Upper lobe of right lung (tissue), 1 donor: Measurements from ENCODE around the gene PAEP. TPM values are rescaled to one million over a fixed set of nuclear protein-coding genes. Genes with fewer than 3 reads are reported as not detected.

Experiments used
- ATAC-seq: fragments of 200-7000 bp; cut with Tn5 transposase; one replicate; pipeline ENCODE4 v1.9.1; 2020; ENCODE audit warnings: mild to moderate bottlenecking, moderate library complexity
- DNase-seq: peaks from one replicate; pipeline ENCODE4 v3.0.0-alpha.2; 2020
- H3K27ac ChIP-seq: fragments of 200-600 bp; one replicate; pipeline ENCODE4 v1.8.0; 2022
- H3K27me3 ChIP-seq: fragments of 200-600 bp; one replicate; pipeline ENCODE4 v1.8.0; 2022; ENCODE audit warnings: mild to moderate bottlenecking
- H3K36me3 ChIP-seq: fragments of 200-600 bp; one replicate; pipeline ENCODE4 v1.8.0; 2022
- H3K4me1 ChIP-seq: fragments of 200-600 bp; one replicate; pipeline ENCODE4 v1.8.0; 2022
- H3K4me3 ChIP-seq: fragments of 200-600 bp; one replicate; pipeline ENCODE4 v1.8.0; 2022; ENCODE audit warnings: mild to moderate bottlenecking
- H3K9me3 ChIP-seq: fragments of 200-600 bp; one replicate; pipeline ENCODE4 v1.8.0; 2022
- CTCF ChIP-seq: fragments of 200-600 bp; IDR thresholded peaks from one replicate; pipeline ENCODE4 v1.8.0; 2022; ENCODE audit warnings: antibody characterized with exemption
- intact Hi-C: fragments of 100-400 bp; cut with DNase I; formaldehyde crosslinking; loops from one replicate; pipeline ENCODE4 v1.11.0; 2022
- total RNA-seq: library from RNA; stranded (reverse); fragmentation: NEBNext Ultra II Directional; extraction: Animal tissue kit (Norgen Biotek cat#: 25700); gene quantifications from one replicate; pipeline ENCODE4 v1.2.1, GENCODE V29; 2021
- donor health status: DM: no; HTN: yes; CAD: no; lungs with severe emphysema.

PAEP gene
- total RNA-seq, 1 donor from 2014 or later: not detected

- no peaks in the 10 kb centered on the region for H3K9me3 ChIP-seq
- intact Hi-C loops: no loop called here
- no peaks in the 10 kb centered on the region for H3K4me1 ChIP-seq
- H3K4me3 ChIP-seq: no peak overlapping the region
- TF ChIP-seq CTCF: no peak
- ATAC-seq (no peak), DNase-seq (no peak)
- no peaks in the 10 kb centered on the region for H3K27me3 ChIP-seq
- no peaks in the 10 kb centered on the region for H3K36me3 ChIP-seq
- H3K27ac ChIP-seq: no peak overlapping the region
Observed at GRCh38 chr9:135583688-135584011, 22.1 kb downstream of the PAEP start.

- H3K27me3 ChIP-seq: no peaks in the 10 kb centered on the region
- no peaks in the 10 kb centered on the region for H3K4me1 ChIP-seq
- DNase-seq (no peak), ATAC-seq (no peak)
- intact Hi-C loops: no loop called here
- H3K9me3 ChIP-seq: no peaks in the 10 kb centered on the region
- no peak overlapping the region for H3K27ac ChIP-seq
- no peaks in the 10 kb centered on the region for H3K36me3 ChIP-seq
- TF ChIP-seq CTCF: no peak
- no peak overlapping the region for H3K4me3 ChIP-seq
Observed at GRCh38 chr9:135584371-135584770, 22.8 kb downstream of the PAEP start.

- no peak for DNase-seq
- H3K9me3 ChIP-seq: no peaks in the 10 kb centered on the region
- no peak overlapping the region for H3K4me3 ChIP-seq
- no peak overlapping the region for H3K27ac ChIP-seq
- TF ChIP-seq CTCF: no peak
- no peaks in the 10 kb centered on the region for H3K27me3 ChIP-seq
- intact Hi-C loops: no loop called here
- no peaks in the 10 kb centered on the region for H3K4me1 ChIP-seq
- no peak for ATAC-seq
- H3K36me3 ChIP-seq: no peaks in the 10 kb centered on the region
Observed at GRCh38 chr9:135584934-135585333, 23.4 kb downstream of the PAEP start.

- no peak for ATAC-seq
- intact Hi-C loops: no loop called here
Observed at GRCh38 chr9:135586601-135587109, 25.1 kb downstream of the PAEP start.

GRCh38 chr9:135587658-135588057 lies 26.1 kb downstream of the PAEP start:
- ATAC-seq (no peak), DNase-seq (no peak)
- TF ChIP-seq CTCF: no peak
- Histone ChIP-seq H3K27me3 (peaks cover 9% of the 10 kb centered on the region), H3K4me3 (no peak overlapping the region), H3K9me3 (no peaks in the 10 kb centered on the region), H3K4me1 (no peaks in the 10 kb centered on the region), H3K36me3 (no peaks in the 10 kb centered on the region), H3K27ac (no peak overlapping the region)
- intact Hi-C loops: no loop called here

More at GRCh38 chr9:135586601-135587109, 25.1 kb downstream of the PAEP start:
- no peak overlapping the region for H3K27ac ChIP-seq
- no peak overlapping the region for H3K4me3 ChIP-seq
- H3K36me3 ChIP-seq: no peaks in the 10 kb centered on the region
- peaks cover 7% of the 10 kb centered on the region for H3K27me3 ChIP-seq
- H3K4me1 ChIP-seq: no peaks in the 10 kb centered on the region
- DNase-seq: peak; percentile 48
- H3K9me3 ChIP-seq: no peaks in the 10 kb centered on the region
- TF ChIP-seq CTCF: no peak

- H3K36me3 ChIP-seq: no peaks in the 10 kb centered on the region
- no peak overlapping the region for H3K27ac ChIP-seq
- TF ChIP-seq CTCF: no peak
- H3K27me3 ChIP-seq: peaks cover 9% of the 10 kb centered on the region
- DNase-seq (peak; percentile 43), ATAC-seq (no peak)
- H3K9me3 ChIP-seq: no peaks in the 10 kb centered on the region
- intact Hi-C loops: no loop called here
- no peaks in the 10 kb centered on the region for H3K4me1 ChIP-seq
- no peak overlapping the region for H3K4me3 ChIP-seq
Observed at GRCh38 chr9:135588371-135588770, 26.8 kb downstream of the PAEP start.
